ENCODE results near the gene GALNT9. TPM values are rescaled to one million over a fixed set of nuclear protein-coding genes. Genes with fewer than 3 reads are reported as not detected.

GALNT9 gene
- total and polyA plus RNA-seq, 2 experiments from 2014 or later = 3.9 to 4.7 TPM

DNA sequence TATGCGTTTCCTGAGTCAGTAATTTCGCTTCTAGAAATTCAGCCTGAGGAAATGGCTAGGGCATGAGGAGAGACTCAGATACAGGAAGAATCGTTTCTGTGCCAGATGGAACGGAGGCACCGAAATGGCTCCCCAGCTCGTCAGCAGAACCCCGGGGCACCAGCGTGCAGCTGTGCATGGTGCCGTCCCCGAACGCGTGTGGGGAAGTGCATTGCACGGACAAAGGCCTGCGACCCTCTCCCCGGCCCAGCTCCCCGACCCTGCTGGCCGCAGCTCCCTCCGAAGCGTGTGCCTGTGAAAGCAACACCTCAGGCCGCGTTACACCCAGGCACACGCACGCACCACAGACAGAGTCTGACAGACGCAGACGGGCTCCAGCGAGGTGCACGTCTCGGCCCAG is 102.3 kb downstream of the GALNT9 start:
- TF ChIP-seq EZH2 (IDR thresholded peaks at IDR 0.05; ENCODE audit: borderline replicate concordance) = no peak
- TF ChIP-seq, protein P1, sequence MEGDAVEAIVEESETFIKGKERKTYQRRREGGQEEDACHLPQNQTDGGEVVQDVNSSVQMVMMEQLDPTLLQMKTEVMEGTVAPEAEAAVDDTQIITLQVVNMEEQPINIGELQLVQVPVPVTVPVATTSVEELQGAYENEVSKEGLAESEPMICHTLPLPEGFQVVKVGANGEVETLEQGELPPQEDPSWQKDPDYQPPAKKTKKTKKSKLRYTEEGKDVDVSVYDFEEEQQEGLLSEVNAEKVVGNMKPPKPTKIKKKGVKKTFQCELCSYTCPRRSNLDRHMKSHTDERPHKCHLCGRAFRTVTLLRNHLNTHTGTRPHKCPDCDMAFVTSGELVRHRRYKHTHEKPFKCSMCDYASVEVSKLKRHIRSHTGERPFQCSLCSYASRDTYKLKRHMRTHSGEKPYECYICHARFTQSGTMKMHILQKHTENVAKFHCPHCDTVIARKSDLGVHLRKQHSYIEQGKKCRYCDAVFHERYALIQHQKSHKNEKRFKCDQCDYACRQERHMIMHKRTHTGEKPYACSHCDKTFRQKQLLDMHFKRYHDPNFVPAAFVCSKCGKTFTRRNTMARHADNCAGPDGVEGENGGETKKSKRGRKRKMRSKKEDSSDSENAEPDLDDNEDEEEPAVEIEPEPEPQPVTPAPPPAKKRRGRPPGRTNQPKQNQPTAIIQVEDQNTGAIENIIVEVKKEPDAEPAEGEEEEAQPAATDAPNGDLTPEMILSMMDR (IDR thresholded peaks at IDR 0.05; ENCODE audit: poor library complexity) = no peak
- no peak for TF ChIP-seq EZH2phosphoT487 (IDR thresholded peaks at IDR 0.05; ENCODE audit: low read depth, severe bottlenecking, unreplicated experiment)
- Histone ChIP-seq H2AFZ (no peak overlapping the region), H3K9me2 (replicated peaks; ENCODE audit: insufficient read depth) (no peaks in the 10 kb centered on the region), H3K27ac (no peak overlapping the region), H4K20me1 (ENCODE audit: insufficient read depth, poor library complexity, severe bottlenecking) (no peaks in the 10 kb centered on the region), H3K9me3 (ENCODE audit: low read depth) (no peaks in the 10 kb centered on the region), H3K36me3 (replicated peaks; ENCODE audit: insufficient read depth, low read depth) (no peaks in the 10 kb centered on the region), H3K27me3 (peaks cover 10% of the 10 kb centered on the region), H3K4me3 (no peak overlapping the region), H3K4me1 (ENCODE audit: insufficient read depth) (no peaks in the 10 kb centered on the region), H3K79me2 (no peaks in the 10 kb centered on the region), H3K4me2 (no peak overlapping the region)
- 74% methylated on average over 28 of the region's 28 CpGs for WGBS (ENCODE audit: low lambda C conversion rate, missing lambda C conversion rate)
- DNase-seq (ENCODE audit: low spot score) = no peak

DNA sequence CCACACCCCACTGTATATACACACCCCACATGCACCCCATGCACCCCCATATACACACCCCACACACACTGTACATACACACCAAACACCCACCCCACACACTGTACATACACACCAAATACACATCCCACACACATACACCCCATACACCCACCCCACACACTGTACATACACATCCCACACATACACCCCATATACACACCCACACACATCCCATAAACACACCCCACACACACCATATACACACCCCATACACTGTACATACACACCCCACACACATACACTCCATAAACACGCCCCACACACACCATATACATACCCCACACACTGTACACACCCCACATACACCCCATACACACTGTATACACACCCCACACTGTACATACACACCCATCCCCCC is 102.8 kb downstream of the GALNT9 start:
- Histone ChIP-seq H3K4me2 (no peak overlapping the region), H2AFZ (no peak overlapping the region), H3K36me3 (replicated peaks; ENCODE audit: insufficient read depth, low read depth) (no peaks in the 10 kb centered on the region), H3K27me3 (peaks cover 10% of the 10 kb centered on the region), H4K20me1 (ENCODE audit: insufficient read depth, poor library complexity, severe bottlenecking) (no peaks in the 10 kb centered on the region), H3K9me3 (ENCODE audit: low read depth) (no peaks in the 10 kb centered on the region), H3K4me1 (ENCODE audit: insufficient read depth) (no peaks in the 10 kb centered on the region), H3K79me2 (no peaks in the 10 kb centered on the region), H3K27ac (no peak overlapping the region), H3K9me2 (replicated peaks; ENCODE audit: insufficient read depth) (no peaks in the 10 kb centered on the region), H3K4me3 (no peak overlapping the region)
- no peak for DNase-seq (ENCODE audit: low spot score)
- 73% methylated on average over 1 of the region's 1 CpG for WGBS (ENCODE audit: low lambda C conversion rate, missing lambda C conversion rate)
- TF ChIP-seq EZH2phosphoT487 (IDR thresholded peaks at IDR 0.05; ENCODE audit: low read depth, severe bottlenecking, unreplicated experiment) (no peak), EZH2 (IDR thresholded peaks at IDR 0.05; ENCODE audit: borderline replicate concordance) (no peak)
- TF ChIP-seq, protein P1 (IDR thresholded peaks at IDR 0.05; ENCODE audit: poor library complexity) = no peak

DNA sequence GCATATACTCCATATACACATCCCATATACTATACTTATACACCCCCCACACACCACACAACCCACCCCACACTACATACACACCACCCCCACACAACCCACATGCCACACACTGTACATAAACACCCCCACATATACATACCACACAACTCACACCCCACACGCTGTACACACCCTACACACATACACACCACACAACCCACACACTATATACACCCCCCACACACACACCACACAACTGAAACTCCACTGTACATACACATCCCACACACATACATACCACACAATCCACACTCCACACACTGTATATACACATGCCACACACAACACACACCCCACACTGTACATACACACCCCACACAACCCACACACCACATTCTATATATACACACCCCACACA is 104.2 kb downstream of the GALNT9 start:
- peaks cover 10% of the 10 kb centered on the region for H3K27me3 ChIP-seq
- H2AFZ ChIP-seq = no peak overlapping the region
- H3K4me1 ChIP-seq (ENCODE audit: insufficient read depth) = no peaks in the 10 kb centered on the region
- no peaks in the 10 kb centered on the region for H3K9me3 ChIP-seq (ENCODE audit: low read depth)
- 67% methylated on average over 1 of the region's 1 CpG for WGBS (ENCODE audit: low lambda C conversion rate, missing lambda C conversion rate)
- H4K20me1 ChIP-seq (ENCODE audit: insufficient read depth, poor library complexity, severe bottlenecking) = no peaks in the 10 kb centered on the region
- DNase-seq (ENCODE audit: low spot score) = no peak
- H3K79me2 ChIP-seq = no peaks in the 10 kb centered on the region
- H3K36me3 ChIP-seq (replicated peaks; ENCODE audit: insufficient read depth, low read depth) = no peaks in the 10 kb centered on the region
- H3K4me3 ChIP-seq = no peak overlapping the region
- no peak overlapping the region for H3K27ac ChIP-seq
- TF ChIP-seq, protein P1 (IDR thresholded peaks at IDR 0.05; ENCODE audit: poor library complexity) = no peak
- TF ChIP-seq EZH2phosphoT487 (IDR thresholded peaks at IDR 0.05; ENCODE audit: low read depth, severe bottlenecking, unreplicated experiment) (no peak), EZH2 (IDR thresholded peaks at IDR 0.05; ENCODE audit: borderline replicate concordance) (no peak)
- H3K9me2 ChIP-seq (replicated peaks; ENCODE audit: insufficient read depth) = no peaks in the 10 kb centered on the region
- no peak overlapping the region for H3K4me2 ChIP-seq

DNA sequence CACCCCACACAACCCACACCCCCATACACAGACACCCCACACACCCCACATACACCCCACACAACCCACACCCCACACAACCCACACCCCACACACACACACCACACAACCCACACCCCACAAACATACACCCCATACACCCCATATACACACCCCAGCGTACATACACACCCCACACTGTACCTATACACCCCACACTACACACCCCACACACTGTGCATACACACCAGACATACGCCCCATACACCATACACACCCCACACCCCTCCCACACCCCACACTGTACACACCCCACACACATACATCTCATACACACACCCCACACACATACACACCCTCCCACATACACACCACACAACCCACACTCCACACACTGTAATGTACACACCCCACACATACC is 104.9 kb downstream of the GALNT9 start:
- no peaks in the 10 kb centered on the region for H3K9me3 ChIP-seq (ENCODE audit: low read depth)
- no peak overlapping the region for H3K4me2 ChIP-seq
- WGBS (ENCODE audit: low lambda C conversion rate, missing lambda C conversion rate) = no CpG with 5 or more reads among the region's 2 CpGs
- H2AFZ ChIP-seq = no peak overlapping the region
- TF ChIP-seq, protein P1 (IDR thresholded peaks at IDR 0.05; ENCODE audit: poor library complexity) = no peak
- TF ChIP-seq EZH2phosphoT487 (IDR thresholded peaks at IDR 0.05; ENCODE audit: low read depth, severe bottlenecking, unreplicated experiment) (no peak), EZH2 (IDR thresholded peaks at IDR 0.05; ENCODE audit: borderline replicate concordance) (no peak)
- peaks cover 8% of the 10 kb centered on the region for H3K27me3 ChIP-seq
- H4K20me1 ChIP-seq (ENCODE audit: insufficient read depth, poor library complexity, severe bottlenecking) = no peaks in the 10 kb centered on the region
- no peak overlapping the region for H3K27ac ChIP-seq
- no peaks in the 10 kb centered on the region for H3K4me1 ChIP-seq (ENCODE audit: insufficient read depth)
- H3K4me3 ChIP-seq = no peak overlapping the region
- no peaks in the 10 kb centered on the region for H3K9me2 ChIP-seq (replicated peaks; ENCODE audit: insufficient read depth)
- DNase-seq (ENCODE audit: low spot score) = no peak
- H3K36me3 ChIP-seq (replicated peaks; ENCODE audit: insufficient read depth, low read depth) = no peaks in the 10 kb centered on the region
- H3K79me2 ChIP-seq = no peaks in the 10 kb centered on the region

All from hepatocyte (in vitro differentiated cells).